Esophagus muscularis mucosa (tissue), 3 donors: ENCODE results near the gene PML.

Source experiments
- CTCF ChIP-seq, 3 experiments: fragments of 200-600 bp in 2 of 3; fragments of 450-650 bp in 1 of 3; sonication (generic) in 2 of 3; IDR thresholded peaks; one replicate each; pipeline ENCODE4 v1.5.1; 2017 to 2019; ENCODE audit warnings: antibody characterized with exemption in 3 of 3, mild to moderate bottlenecking in 2 of 3, moderate library complexity in 1 of 3
- EP300 ChIP-seq: sonication (generic); formaldehyde crosslinking; IDR thresholded peaks from one replicate; pipeline ENCODE4 v1.6.1; 2017; ENCODE audit warnings: antibody characterized with exemption

GRCh38 chr15:73987681-73988444 lies 6.7 kb upstream of the PML start:
- TF ChIP-seq CTCF (IDR thresholded peaks at IDR 0.05) = no peak
- no peak for TF ChIP-seq EP300
